HepG2 (cell line): ENCODE measurements around the gene LENG1. TPM values are rescaled to one million over a fixed set of nuclear protein-coding genes. Genes with fewer than 3 reads are reported as not detected.

ENCODE experiments used
- ATAC-seq: fragments of 200-7000 bp; cut with Tn5 transposase; 3 replicates; pipeline ENCODE4 v1.9.1; 2020; ENCODE audit warnings: mild to moderate bottlenecking, moderate library complexity
- BruUV-seq: library from RNA; stranded (reverse); fragments of 400-500 nt; replicated peaks from 2 replicates; lab custom pipeline; 2021; lab: Mats Ljungman, UMichigan
- CTCF ChIA-PET: fragments of 300-600 bp; formaldehyde crosslinking; extraction: SDS; loops from one replicate; lab custom pipeline; 2021; ENCODE audit warnings: low total read pairs, inconsistent platforms, low intra/inter-chr PET ratio; lab: Yijun Ruan, JAX
- POLR2A ChIA-PET: fragments of 350-600 bp; sonication (Branson Sonifier 250); formaldehyde crosslinking; loops from one replicate; lab custom pipeline; 2020; ENCODE audit warnings: antibody characterized with exemption, inconsistent platforms; lab: Yijun Ruan, JAX
- DNase-seq: peaks from one replicate; pipeline ENCODE4 v3.0.0-alpha.2; 2015; ENCODE audit warnings: low spot score
- FAIRE-seq: peaks from 3 replicates; lab custom pipeline; 2011; peaks lifted over from hg19 to GRCh38; lab: Jason Lieb, UNC
- H2AFZ ChIP-seq: one replicate; pipeline ENCODE4 v1.6.1; 2011; ENCODE audit warnings: low read length, inconsistent platforms
- H3K27ac ChIP-seq: fragments of 300-600 bp; 3 replicates; pipeline ENCODE4 v1.8.0; 2011; ENCODE audit warnings: mixed run types, mild to moderate bottlenecking, mixed read lengths, low read length, inconsistent platforms; ENCODE audit not compliant: insufficient read depth; ENCODE audit errors: extremely low read length
- H3K27me3 ChIP-seq, 2 experiments: fragments of 200-600 bp in 1 of 2; 2 replicates in 1 of 2; 3 replicates in 1 of 2; pipeline versions ENCODE4 v1.6.0 to v1.8.0; 2011; ENCODE audit warnings: low read length in 2 of 2, mild to moderate bottlenecking in 2 of 2, moderate library complexity in 2 of 2, inconsistent platforms in 1 of 2; ENCODE audit not compliant: insufficient read depth in 2 of 2, control insufficient read depth in 1 of 2
- H3K36me3 ChIP-seq, 2 experiments: fragments of 200-600 bp in 1 of 2; replicated peaks in 1 of 2; 2 replicates in 1 of 2; 3 replicates in 1 of 2; pipeline versions ENCODE4 v1.5.1 to v1.8.0; 2011; ENCODE audit warnings: low read length in 2 of 2, inconsistent platforms in 1 of 2; ENCODE audit not compliant: insufficient read depth in 2 of 2, control insufficient read depth in 1 of 2
- H3K4me1 ChIP-seq: 2 replicates; pipeline ENCODE4 v1.5.1; 2012; ENCODE audit warnings: low read length, inconsistent platforms; ENCODE audit not compliant: insufficient read depth
- H3K4me2 ChIP-seq: 2 replicates; pipeline ENCODE4 v1.6.0; 2011; ENCODE audit warnings: low read depth, low read length, inconsistent platforms
- H3K4me3 ChIP-seq, 3 experiments: fragments of 200-600 bp in 1 of 3; sonication (generic), shearing (Covaris generic) in 1 of 3; replicated peaks in 1 of 3; 2 replicates each; pipeline ENCODE4 v1.5.1; 2011 to 2016; ENCODE audit warnings: low read length in 3 of 3, inconsistent platforms in 2 of 3, low read depth in 2 of 3, mild to moderate bottlenecking in 2 of 3, control low read depth in 1 of 3, mixed read lengths in 1 of 3; ENCODE audit not compliant: insufficient read depth in 1 of 3
- H3K79me2 ChIP-seq: one replicate; pipeline ENCODE4 v1.6.1; 2011; ENCODE audit warnings: low read length, inconsistent platforms; ENCODE audit not compliant: insufficient read depth
- H3K9ac ChIP-seq: 2 replicates; pipeline ENCODE4 v1.6.0; 2011; ENCODE audit warnings: mild to moderate bottlenecking, low read depth, low read length, inconsistent platforms; ENCODE audit not compliant: insufficient read depth
- H3K9me3 ChIP-seq: 2 replicates; pipeline ENCODE4 v1.5.1; 2012; ENCODE audit warnings: mild to moderate bottlenecking, low read length
- H4K20me1 ChIP-seq: 2 replicates; pipeline ENCODE4 v1.6.0; 2011; ENCODE audit warnings: inconsistent platforms, mild to moderate bottlenecking, low read length, moderate library complexity; ENCODE audit not compliant: insufficient read depth
- ASH2L ChIP-seq: fragments of 300-600, 200-600 bp; sonication (generic); IDR thresholded peaks from 2 replicates; pipeline ENCODE4 v1.7.0; 2017; ENCODE audit warnings: low read depth, mild to moderate bottlenecking, moderate library complexity, mixed read lengths, low read length; ENCODE audit not compliant: insufficient read length
- KDM2A ChIP-seq: sonication (generic); formaldehyde crosslinking; IDR thresholded peaks from 2 replicates; pipeline ENCODE4 v1.4.0; 2020; ENCODE audit warnings: low read depth, missing genetic modification reagents, borderline replicate concordance
- MAX ChIP-seq: IDR thresholded peaks from 2 replicates; pipeline ENCODE4 v1.6.1; 2012; ENCODE audit warnings: inconsistent platforms
- NFKB2 ChIP-seq: sonication (generic); formaldehyde crosslinking; IDR thresholded peaks from 2 replicates; pipeline ENCODE4 v1.4.0; 2020; ENCODE audit warnings: missing genetic modification reagents, borderline replicate concordance
- PRDM10 ChIP-seq: sonication (generic); formaldehyde crosslinking; IDR thresholded peaks from 2 replicates; pipeline ENCODE4 v1.4.0; 2020; ENCODE audit warnings: low read depth, missing genetic modification reagents
- REPIN1 ChIP-seq: sonication (generic); formaldehyde crosslinking; IDR thresholded peaks from 2 replicates; pipeline ENCODE4 v1.8.0; 2022; ENCODE audit warnings: missing genetic modification reagents, low read depth, mild to moderate bottlenecking, borderline replicate concordance
- ZBTB34 ChIP-seq: sonication (generic); formaldehyde crosslinking; IDR thresholded peaks from 2 replicates; pipeline ENCODE4 v1.8.0; 2022; ENCODE audit warnings: mild to moderate bottlenecking, missing genetic modification reagents
- ZNF12 ChIP-seq: sonication (generic); formaldehyde crosslinking; IDR thresholded peaks from 2 replicates; pipeline ENCODE4 v1.5.0; 2020; ENCODE audit warnings: missing genetic modification reagents
- ZNF24 ChIP-seq: fragments of 450-650 bp; IDR thresholded peaks from 2 replicates; pipeline ENCODE4 v1.6.1; 2017; ENCODE audit warnings: antibody characterized with exemption, mild to moderate bottlenecking
- ZNF501 ChIP-seq: sonication (generic); formaldehyde crosslinking; IDR thresholded peaks from 2 replicates; pipeline ENCODE4 v1.5.1; 2020; ENCODE audit warnings: mild to moderate bottlenecking, moderate library complexity, missing genetic modification reagents
- ZNF619 ChIP-seq: sonication (generic); formaldehyde crosslinking; IDR thresholded peaks from 2 replicates; pipeline ENCODE4 v1.4.0; 2020; ENCODE audit warnings: mild to moderate bottlenecking, missing genetic modification reagents
- ZNF709 ChIP-seq: sonication (generic); formaldehyde crosslinking; IDR thresholded peaks from 2 replicates; pipeline ENCODE4 v1.5.0; 2020; ENCODE audit warnings: mild to moderate bottlenecking, missing genetic modification reagents
- ZNF772 ChIP-seq: sonication (generic); formaldehyde crosslinking; IDR thresholded peaks from 2 replicates; pipeline ENCODE4 v1.5.0; 2020; ENCODE audit warnings: mild to moderate bottlenecking, missing genetic modification reagents
- ZSCAN22 ChIP-seq: sonication (generic); formaldehyde crosslinking; IDR thresholded peaks from 2 replicates; pipeline ENCODE4 v1.4.0; 2020; ENCODE audit warnings: mild to moderate bottlenecking, missing genetic modification reagents
- WGBS: methylation state at CpG from one replicate; pipeline ENCODE4 v1.1.6; 2017; ENCODE audit warnings: low lambda C conversion rate; 5-methylcytosine and 5-hydroxymethylcytosine counted together
- in situ Hi-C: cut with HindIII; loops from 2 replicates; pipeline ENCODE4 v1.10.0; 2017; ENCODE audit warnings: low pct_unique_long_range_greater_than_20kb; ENCODE audit not compliant: extremely low pct_ligation_motif_present
- intact Hi-C: fragments of 100-400 bp; cut with micrococcal nuclease; formaldehyde crosslinking; loops from one replicate; pipeline ENCODE4 v1.10.0; 2022; ENCODE audit not compliant: unreplicated experiment
- polyA plus RNA-seq, 8 experiments: library from polyadenylated mRNA; depleted of rRNA in 3 of 8; stranded (reverse) in 7 of 8; unstranded in 1 of 8; fragments of >200 nt; fragmentation: Illumina TruSeq in 4 of 8; extraction: Trizol in 4 of 8; gene quantifications; 2 replicates each; pipeline versions ENCODE4 v1.2.1 to v1.2.3, GENCODE V29; 2011 to 2016; ENCODE audit warnings: low read depth in 4 of 8, missing spikeins in 1 of 8, mixed read lengths in 1 of 8; ENCODE audit not compliant: insufficient read depth in 1 of 8
- total RNA-seq, 5 experiments: library from RNA; depleted of rRNA; stranded (reverse); fragments of >200 nt; fragmentation: Illumina TruSeq; extraction: Trizol; gene quantifications; 2 replicates each; pipeline ENCODE4 v1.2.3, GENCODE V29; 2016; ENCODE audit warnings: low read depth in 1 of 5
- TF ChIP-seq, protein P1 (sequence below): sonication (generic); formaldehyde crosslinking; IDR thresholded peaks from 2 replicates; pipeline ENCODE4 v1.4.0; 2020; ENCODE audit warnings: missing genetic modification reagents

The LENG1 gene
- total and polyA plus RNA-seq, 2 of the 13 experiments (the other 11 are each of a cell fraction or from before 2014, with no cell fraction given): 1.8 to 3.8 TPM

GRCh38 chr19:54136086-54136863 is 23.2 kb downstream of the LENG1 start:
- peaks cover 8% of the 10 kb centered on the region; the same call in 1 of the 2 replicates for H4K20me1 ChIP-seq
- H3K79me2 ChIP-seq: peaks cover 29% of the 10 kb centered on the region
- H2AFZ ChIP-seq: peak overlapping the region; percentile 72
- no peaks in the 10 kb centered on the region; a peak in 1 of 5 replicates for H3K27me3 ChIP-seq
- intact Hi-C loops (loop anchor here (5.0 kb wide), 1 partner anchor 66 kb away; the partner anchor contains the start of gene RPS9), in situ Hi-C loops (no loop called here)
- TSS peak; percentile 93 for BruUV-seq
- CTCF ChIA-PET: no interaction called here
- H3K27ac ChIP-seq: peak overlapping the region; percentile 57
- DNase-seq (no peak), FAIRE-seq (no peak), ATAC-seq (peak; percentile 1; the same call in 2 of the 3 replicates)
- H3K9me3 ChIP-seq: peaks cover 5% of the 10 kb centered on the region
- 3% methylated on average over 23 of the region's 30 CpGs for WGBS
- POLR2A ChIA-PET: interaction anchor here (0.9 to 2.8 kb wide), 21 partner anchors 14 to 977 kb away, joined by 3 to 73 read pairs (median 5); partner anchors contain the start of genes LENG1, LENG8, LENG9 and MBOAT7
- H3K36me3 ChIP-seq: peaks cover 12 to 20% of the 10 kb centered on the region in 2 experiments
- peak overlapping the region; percentile 75 for H3K9ac ChIP-seq
- H3K4me3 ChIP-seq: peak overlapping the region; percentile 62 to 81 (median 70)
- peak overlapping the region; percentile 94 for H3K4me2 ChIP-seq
- H3K4me1 ChIP-seq: peaks cover 41% of the 10 kb centered on the region
- TF ChIP-seq ZNF12 (CRISPR knock-in tag): no peak
- no peak for TF ChIP-seq ZBTB34 (CRISPR knock-in tag)
- no peak for TF ChIP-seq ASH2L
- no peak for TF ChIP-seq REPIN1 (CRISPR knock-in tag)
- TF ChIP-seq MAX: peak; percentile 41; the same call in 1 of the 2 replicates
- 0 out of 2 replicates have a peak, but pooled peaks have one; percentile 52 for TF ChIP-seq ZNF501 (CRISPR knock-in tag)
- TF ChIP-seq ZNF619 (CRISPR knock-in tag): 0 out of 2 replicates have a peak, but pooled peaks have one; percentile 75
- TF ChIP-seq KDM2A (CRISPR knock-in tag): 0 out of 2 replicates have a peak, but pooled peaks have one; percentile 19
- TF ChIP-seq, protein P1, sequence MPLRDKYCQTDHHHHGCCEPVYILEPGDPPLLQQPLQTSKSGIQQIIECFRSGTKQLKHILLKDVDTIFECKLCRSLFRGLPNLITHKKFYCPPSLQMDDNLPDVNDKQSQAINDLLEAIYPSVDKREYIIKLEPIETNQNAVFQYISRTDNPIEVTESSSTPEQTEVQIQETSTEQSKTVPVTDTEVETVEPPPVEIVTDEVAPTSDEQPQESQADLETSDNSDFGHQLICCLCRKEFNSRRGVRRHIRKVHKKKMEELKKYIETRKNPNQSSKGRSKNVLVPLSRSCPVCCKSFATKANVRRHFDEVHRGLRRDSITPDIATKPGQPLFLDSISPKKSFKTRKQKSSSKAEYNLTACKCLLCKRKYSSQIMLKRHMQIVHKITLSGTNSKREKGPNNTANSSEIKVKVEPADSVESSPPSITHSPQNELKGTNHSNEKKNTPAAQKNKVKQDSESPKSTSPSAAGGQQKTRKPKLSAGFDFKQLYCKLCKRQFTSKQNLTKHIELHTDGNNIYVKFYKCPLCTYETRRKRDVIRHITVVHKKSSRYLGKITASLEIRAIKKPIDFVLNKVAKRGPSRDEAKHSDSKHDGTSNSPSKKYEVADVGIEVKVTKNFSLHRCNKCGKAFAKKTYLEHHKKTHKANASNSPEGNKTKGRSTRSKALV: peak; percentile 18; the same call in 1 of the 2 replicates
- 0 out of 2 replicates have a peak, but pooled peaks have one; percentile 33 for TF ChIP-seq ZNF772 (CRISPR knock-in tag)
- TF ChIP-seq ZSCAN22 (CRISPR knock-in tag): no peak
- 0 out of 2 replicates have a peak, but pooled peaks have one; percentile 29 for TF ChIP-seq ZNF709 (CRISPR knock-in tag)
- no peak for TF ChIP-seq ZNF24
- 0 out of 2 replicates have a peak, but pooled peaks have one; percentile 8 for TF ChIP-seq PRDM10 (CRISPR knock-in tag)
- TF ChIP-seq NFKB2: 0 out of 2 replicates have a peak, but pooled peaks have one; percentile 24
